MCF 10A (cell line): ENCODE measurements around the gene STOM. TPM values are rescaled to one million over a fixed set of nuclear protein-coding genes. Genes with fewer than 3 reads are reported as not detected.

Source experiments
- Bru-seq: library from RNA; stranded (reverse); fragments of 400-500 nt; gene quantifications from one replicate; lab custom pipeline; 2021; lab: Mats Ljungman, UMichigan
- BruChase-seq, 2 experiments: library from RNA; stranded (reverse); fragments of 400-500 nt; gene quantifications; one replicate each; lab custom pipeline; 2021; lab: Mats Ljungman, UMichigan
- BruUV-seq: library from RNA; stranded (reverse); fragments of 400-500 nt; replicated peaks from 2 replicates; lab custom pipeline; 2021; lab: Mats Ljungman, UMichigan
- CTCF ChIA-PET: fragments of 300-600 bp; sonication (Branson Sonifier 250); formaldehyde crosslinking; extraction: SDS; loops from one replicate; lab custom pipeline; 2021; ENCODE audit warnings: antibody characterized with exemption, inconsistent platforms; lab: Yijun Ruan, JAX
- POLR2A ChIA-PET: fragments of 300-600, 350-650 bp; sonication (Branson Sonifier 250); formaldehyde crosslinking; extraction: SDS; loops from one replicate; lab custom pipeline; 2020; ENCODE audit warnings: antibody characterized with exemption, inconsistent platforms; lab: Yijun Ruan, JAX
- DNase-seq: peaks from one replicate; pipeline ENCODE4 v3.0.0-alpha.2; 2018; ENCODE audit not compliant: unreplicated experiment
- H3K27ac Mint-ChIP-seq: one replicate; pipeline ENCODE4 v1.8.0; 2022; ENCODE audit warnings: mild to moderate bottlenecking, low read depth, mixed read lengths; ENCODE audit not compliant: unreplicated experiment
- H3K27me3 Mint-ChIP-seq: one replicate; pipeline ENCODE4 v1.8.0; 2022; ENCODE audit warnings: mixed read lengths; ENCODE audit not compliant: insufficient read depth, unreplicated experiment
- H3K36me3 Mint-ChIP-seq: one replicate; pipeline ENCODE4 v1.8.0; 2022; ENCODE audit warnings: mild to moderate bottlenecking, moderate library complexity, mixed read lengths; ENCODE audit not compliant: insufficient read depth, unreplicated experiment
- H3K4me1 Mint-ChIP-seq: one replicate; pipeline ENCODE4 v1.8.0; 2022; ENCODE audit warnings: mixed read lengths; ENCODE audit not compliant: insufficient read depth, unreplicated experiment
- H3K4me3 Mint-ChIP-seq: one replicate; pipeline ENCODE4 v1.8.0; 2022; ENCODE audit warnings: mild to moderate bottlenecking, moderate library complexity, mixed read lengths; ENCODE audit not compliant: unreplicated experiment
- H3K9me3 Mint-ChIP-seq: one replicate; pipeline ENCODE4 v1.8.0; 2022; ENCODE audit warnings: mixed read lengths; ENCODE audit not compliant: unreplicated experiment
- intact Hi-C: fragments of 100-400 bp; cut with micrococcal nuclease; formaldehyde crosslinking; loops from 2 replicates; pipeline ENCODE4 v1.14.1; 2022
- long read RNA-seq: library from polyadenylated mRNA; stranded (forward); transcript quantifications from one replicate; pipeline ENCODE4 v2.0.0, GENCODE V29; 2022
- total RNA-seq: library from RNA; stranded (reverse); gene quantifications from 2 replicates; pipeline ENCODE4 v1.2.3, GENCODE V29; 2022
- TF ChIP-seq, protein P1 (sequence below): fragments of 200-600 bp; IDR thresholded peaks from one replicate; pipeline ENCODE4 v1.8.0; 2022; ENCODE audit warnings: antibody characterized with exemption, mild to moderate bottlenecking; ENCODE audit not compliant: unreplicated experiment

Gene STOM, protein sequence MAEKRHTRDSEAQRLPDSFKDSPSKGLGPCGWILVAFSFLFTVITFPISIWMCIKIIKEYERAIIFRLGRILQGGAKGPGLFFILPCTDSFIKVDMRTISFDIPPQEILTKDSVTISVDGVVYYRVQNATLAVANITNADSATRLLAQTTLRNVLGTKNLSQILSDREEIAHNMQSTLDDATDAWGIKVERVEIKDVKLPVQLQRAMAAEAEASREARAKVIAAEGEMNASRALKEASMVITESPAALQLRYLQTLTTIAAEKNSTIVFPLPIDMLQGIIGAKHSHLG
- 200 and 231 TPM in 2 replicates for total RNA-seq
- percentile 94 among the genes with signal in this experiment for Bru-seq, nascent RNA
- percentile 97 among the genes with signal in this experiment for BruChase-seq, experiment 1, labeled RNA remaining after a 6-hour chase
- percentile 93 among the genes with signal in this experiment for BruChase-seq, experiment 2, labeled RNA remaining after a 2-hour chase
- long read RNA-seq, transcript STOM-201 (7 exons, 3,010 nt): major isoform, 606 of 659 reads
- long read RNA-seq, partial matches to known transcripts: 15 of 659 reads
- long read RNA-seq, other reads (novel, unspliced or antisense): 38 of 659 reads

DNA sequence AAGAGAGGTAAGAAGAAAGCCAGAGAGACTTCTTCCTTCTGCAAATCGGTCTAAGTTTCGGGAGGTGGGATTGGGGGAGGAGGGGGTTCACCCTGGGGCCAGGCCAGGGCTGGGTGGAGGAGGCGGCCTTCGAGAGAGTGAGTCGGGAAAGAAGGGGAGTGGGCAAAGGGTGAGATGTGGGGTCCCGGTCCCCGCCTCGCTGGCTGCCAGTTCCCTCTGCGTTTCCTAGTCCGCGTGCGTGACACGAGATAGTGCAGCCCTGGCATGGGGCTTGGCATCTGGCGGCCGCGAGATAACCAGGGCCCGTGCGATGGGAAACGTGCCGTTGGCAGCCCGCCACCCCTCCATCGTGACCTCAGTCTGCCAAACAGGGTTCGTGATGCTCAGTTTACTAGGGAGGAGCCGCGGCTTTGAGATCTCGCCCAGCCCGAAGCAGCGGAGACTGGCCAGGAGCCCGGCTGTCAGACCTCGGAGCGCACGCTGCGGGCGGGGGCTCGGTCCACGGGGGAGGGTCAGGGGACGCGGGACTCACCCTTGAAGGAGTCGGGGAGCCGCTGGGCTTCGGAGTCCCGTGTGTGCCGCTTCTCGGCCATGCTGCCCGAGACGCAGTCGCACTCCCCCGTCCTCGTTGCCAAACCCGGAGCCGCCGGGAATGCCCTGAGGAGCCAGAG lies at the start of gene STOM:
Gene STOM (minus strand): TSS at position 656 of the 671 bp plus-strand sequence. CDS start 63 bp downstream, at position 593.
- H3K4me1 Mint-ChIP-seq: peaks cover 48% of the 10 kb centered on the region
- no peaks in the 10 kb centered on the region for H3K27me3 Mint-ChIP-seq
- ChIA-PET CTCF (interaction anchor here (0.6 to 1.8 kb wide), 2 partner anchors 50 to 67 kb away, joined by 3 to 10 read pairs; no protein-coding TSS in a partner anchor), POLR2A (interaction anchor here (0.7 to 2.2 kb wide), 14 partner anchors 11 to 170 kb away, joined by 3 to 8 read pairs (median 5); partner anchors contain the start of gene RAB14)
- peaks cover 8% of the 10 kb centered on the region for H3K9me3 Mint-ChIP-seq
- intact Hi-C loops: no loop called here
- TF ChIP-seq, protein P1, sequence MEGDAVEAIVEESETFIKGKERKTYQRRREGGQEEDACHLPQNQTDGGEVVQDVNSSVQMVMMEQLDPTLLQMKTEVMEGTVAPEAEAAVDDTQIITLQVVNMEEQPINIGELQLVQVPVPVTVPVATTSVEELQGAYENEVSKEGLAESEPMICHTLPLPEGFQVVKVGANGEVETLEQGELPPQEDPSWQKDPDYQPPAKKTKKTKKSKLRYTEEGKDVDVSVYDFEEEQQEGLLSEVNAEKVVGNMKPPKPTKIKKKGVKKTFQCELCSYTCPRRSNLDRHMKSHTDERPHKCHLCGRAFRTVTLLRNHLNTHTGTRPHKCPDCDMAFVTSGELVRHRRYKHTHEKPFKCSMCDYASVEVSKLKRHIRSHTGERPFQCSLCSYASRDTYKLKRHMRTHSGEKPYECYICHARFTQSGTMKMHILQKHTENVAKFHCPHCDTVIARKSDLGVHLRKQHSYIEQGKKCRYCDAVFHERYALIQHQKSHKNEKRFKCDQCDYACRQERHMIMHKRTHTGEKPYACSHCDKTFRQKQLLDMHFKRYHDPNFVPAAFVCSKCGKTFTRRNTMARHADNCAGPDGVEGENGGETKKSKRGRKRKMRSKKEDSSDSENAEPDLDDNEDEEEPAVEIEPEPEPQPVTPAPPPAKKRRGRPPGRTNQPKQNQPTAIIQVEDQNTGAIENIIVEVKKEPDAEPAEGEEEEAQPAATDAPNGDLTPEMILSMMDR: no peak
- peak; percentile 91 for DNase-seq
- peak within 1 kb of the TSS; percentile 86 for H3K4me3 Mint-ChIP-seq
- peaks cover 41% of the 10 kb centered on the region for H3K36me3 Mint-ChIP-seq
- peak within 1 kb of the TSS; percentile 92 for H3K27ac Mint-ChIP-seq
- BruUV-seq: TSS peak; percentile 37

DNA sequence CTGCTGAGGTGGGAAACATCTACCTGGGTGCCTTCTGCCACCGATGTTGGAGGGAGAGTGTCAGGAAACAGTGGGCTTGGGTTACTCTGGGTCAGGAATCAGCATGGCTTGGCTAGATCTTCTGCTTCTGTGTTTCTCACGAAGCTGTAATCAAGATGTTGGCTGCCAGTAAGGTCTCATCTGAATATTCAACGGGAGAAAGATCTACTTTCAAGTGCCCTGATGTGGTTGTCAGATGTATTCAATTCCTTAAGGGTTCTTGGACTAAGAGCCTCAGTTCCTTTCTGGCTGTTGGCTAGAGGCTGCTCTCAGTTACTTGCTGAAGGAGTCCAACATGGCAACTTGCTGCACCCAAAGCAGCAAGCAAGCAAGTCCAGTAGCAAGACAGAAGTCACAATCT lies 41.9 kb upstream of the STOM start:
- POLR2A ChIA-PET: no interaction called here
- Mint-ChIP-seq H3K27me3 (no peaks in the 10 kb centered on the region), H3K27ac (no peak overlapping the region), H3K36me3 (no peaks in the 10 kb centered on the region), H3K9me3 (no peaks in the 10 kb centered on the region), H3K4me1 (no peaks in the 10 kb centered on the region), H3K4me3 (no peak overlapping the region)
- CTCF ChIA-PET: interaction anchor here (1.3 kb wide), 1 partner anchor 12 kb away, joined by 4 read pairs; no protein-coding TSS in a partner anchor
- intact Hi-C loops: no loop called here
- no peak for DNase-seq
- TF ChIP-seq, protein P1: no peak
- no TSS peak for BruUV-seq

DNA sequence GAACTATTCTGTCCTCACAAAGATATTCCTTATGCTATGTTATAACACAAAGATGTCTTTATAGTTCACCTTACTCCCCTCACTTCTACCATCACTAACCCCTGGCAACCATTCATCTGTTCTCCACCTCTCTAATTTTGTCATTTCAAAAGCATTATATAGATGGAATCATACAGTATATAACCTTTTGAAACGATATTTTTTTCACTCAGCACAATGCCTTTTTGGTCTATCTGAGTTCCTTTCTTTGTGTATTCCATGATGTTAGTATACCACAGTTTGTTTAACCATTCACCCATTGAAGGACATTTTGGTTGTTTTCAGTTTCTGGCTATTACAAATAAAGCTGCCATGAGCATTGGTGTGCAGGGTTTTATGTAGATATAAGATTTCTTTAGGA lies 35.8 kb upstream of the STOM start:
- POLR2A ChIA-PET: interaction anchor here (1.0 kb wide), 1 partner anchor 83 kb away, joined by 4 read pairs; no protein-coding TSS in a partner anchor
- no peaks in the 10 kb centered on the region for H3K27me3 Mint-ChIP-seq
- no peak overlapping the region for H3K27ac Mint-ChIP-seq
- H3K36me3 Mint-ChIP-seq: no peaks in the 10 kb centered on the region
- DNase-seq: no peak
- intact Hi-C loops: no loop called here
- TF ChIP-seq, protein P1: no peak
- BruUV-seq: no TSS peak
- H3K4me3 Mint-ChIP-seq: no peak overlapping the region
- peaks cover 7% of the 10 kb centered on the region for H3K9me3 Mint-ChIP-seq
- H3K4me1 Mint-ChIP-seq: no peaks in the 10 kb centered on the region
- CTCF ChIA-PET: interaction anchor here (3.0 kb wide), 1 partner anchor 86 kb away, joined by 10 read pairs; no protein-coding TSS in a partner anchor
